SU-DHL-6 (cell line): Measurements from ENCODE around the gene EPHA4.

Experiments
- EZH2phosphoT487 ChIP-seq: fragments of 200-600 bp; sonication (generic), shearing (Covaris generic); conservative IDR thresholded peaks from 2 replicates; pipeline ENCODE4 v1.6.1; 2018; ENCODE audit warnings: mild to moderate bottlenecking, antibody characterized with exemption, low read length, moderate library complexity, mixed read lengths
- TF ChIP-seq, protein P1 (sequence below): fragments of 200-600 bp; sonication (generic); IDR thresholded peaks from one replicate; pipeline ENCODE4 v1.5.1; 2017; ENCODE audit warnings: antibody characterized with exemption, mild to moderate bottlenecking, low read length, moderate library complexity; ENCODE audit not compliant: insufficient read depth, poor library complexity, severe bottlenecking

- TF ChIP-seq, protein P1, sequence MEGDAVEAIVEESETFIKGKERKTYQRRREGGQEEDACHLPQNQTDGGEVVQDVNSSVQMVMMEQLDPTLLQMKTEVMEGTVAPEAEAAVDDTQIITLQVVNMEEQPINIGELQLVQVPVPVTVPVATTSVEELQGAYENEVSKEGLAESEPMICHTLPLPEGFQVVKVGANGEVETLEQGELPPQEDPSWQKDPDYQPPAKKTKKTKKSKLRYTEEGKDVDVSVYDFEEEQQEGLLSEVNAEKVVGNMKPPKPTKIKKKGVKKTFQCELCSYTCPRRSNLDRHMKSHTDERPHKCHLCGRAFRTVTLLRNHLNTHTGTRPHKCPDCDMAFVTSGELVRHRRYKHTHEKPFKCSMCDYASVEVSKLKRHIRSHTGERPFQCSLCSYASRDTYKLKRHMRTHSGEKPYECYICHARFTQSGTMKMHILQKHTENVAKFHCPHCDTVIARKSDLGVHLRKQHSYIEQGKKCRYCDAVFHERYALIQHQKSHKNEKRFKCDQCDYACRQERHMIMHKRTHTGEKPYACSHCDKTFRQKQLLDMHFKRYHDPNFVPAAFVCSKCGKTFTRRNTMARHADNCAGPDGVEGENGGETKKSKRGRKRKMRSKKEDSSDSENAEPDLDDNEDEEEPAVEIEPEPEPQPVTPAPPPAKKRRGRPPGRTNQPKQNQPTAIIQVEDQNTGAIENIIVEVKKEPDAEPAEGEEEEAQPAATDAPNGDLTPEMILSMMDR, result no peak
- TF ChIP-seq EZH2phosphoT487, result no peak
These were observed 29.3 kb upstream of the EPHA4 start for GRCh38 chr2:221601376-221601775.
